Measurements from ENCODE around the gene NAGS.
"Not testable (repeated sequence)": the region's sequence is repeated elsewhere in the genome, so short reads cannot be mapped to it uniquely, and the experiment has no call there.

The NAGS gene

DNA sequence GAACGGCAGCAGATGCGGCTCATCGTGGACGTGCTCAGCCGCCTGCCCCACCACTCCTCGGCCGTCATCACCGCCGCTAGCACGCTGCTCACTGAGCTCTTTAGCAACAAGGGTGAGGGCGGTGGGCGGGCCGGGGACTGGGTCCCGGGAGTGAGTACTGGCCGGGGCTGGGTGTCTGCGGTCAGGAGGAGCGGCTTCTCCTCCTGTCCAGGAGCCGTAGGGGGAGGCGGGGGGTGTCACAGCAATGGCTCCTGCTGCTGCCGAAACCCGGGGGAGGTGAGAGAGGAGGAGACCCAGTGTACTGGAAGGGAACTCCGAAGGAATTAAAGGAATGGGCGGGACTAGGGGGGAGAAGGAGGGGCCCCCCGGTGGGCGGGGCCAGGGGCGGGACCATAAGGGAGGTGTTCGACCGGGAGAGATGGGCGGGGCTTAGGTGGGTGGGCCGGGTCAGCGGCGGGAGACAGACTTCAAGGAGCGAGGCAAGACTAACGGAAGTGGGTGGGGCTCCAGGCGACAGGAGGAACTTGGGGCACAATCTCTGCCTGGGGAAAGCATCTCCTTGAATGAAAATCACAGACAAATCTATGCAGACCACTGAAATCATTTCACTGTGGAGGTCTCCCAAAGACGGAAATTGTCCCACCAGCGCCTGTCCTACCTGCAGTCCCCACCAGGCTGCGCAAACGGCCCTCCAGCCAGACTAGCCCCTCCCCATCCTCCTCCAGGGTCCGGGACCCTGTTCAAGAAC is 2.4 kb downstream of the NAGS start:
- DNase-seq (ENCODE audit: insufficient read length, low spot score) (peak; percentile 92), FAIRE-seq (no peak)
- no peak for TF ChIP-seq POLR2A (IDR thresholded peaks at IDR 0.05; ENCODE audit: low read depth, low read length)

DNA sequence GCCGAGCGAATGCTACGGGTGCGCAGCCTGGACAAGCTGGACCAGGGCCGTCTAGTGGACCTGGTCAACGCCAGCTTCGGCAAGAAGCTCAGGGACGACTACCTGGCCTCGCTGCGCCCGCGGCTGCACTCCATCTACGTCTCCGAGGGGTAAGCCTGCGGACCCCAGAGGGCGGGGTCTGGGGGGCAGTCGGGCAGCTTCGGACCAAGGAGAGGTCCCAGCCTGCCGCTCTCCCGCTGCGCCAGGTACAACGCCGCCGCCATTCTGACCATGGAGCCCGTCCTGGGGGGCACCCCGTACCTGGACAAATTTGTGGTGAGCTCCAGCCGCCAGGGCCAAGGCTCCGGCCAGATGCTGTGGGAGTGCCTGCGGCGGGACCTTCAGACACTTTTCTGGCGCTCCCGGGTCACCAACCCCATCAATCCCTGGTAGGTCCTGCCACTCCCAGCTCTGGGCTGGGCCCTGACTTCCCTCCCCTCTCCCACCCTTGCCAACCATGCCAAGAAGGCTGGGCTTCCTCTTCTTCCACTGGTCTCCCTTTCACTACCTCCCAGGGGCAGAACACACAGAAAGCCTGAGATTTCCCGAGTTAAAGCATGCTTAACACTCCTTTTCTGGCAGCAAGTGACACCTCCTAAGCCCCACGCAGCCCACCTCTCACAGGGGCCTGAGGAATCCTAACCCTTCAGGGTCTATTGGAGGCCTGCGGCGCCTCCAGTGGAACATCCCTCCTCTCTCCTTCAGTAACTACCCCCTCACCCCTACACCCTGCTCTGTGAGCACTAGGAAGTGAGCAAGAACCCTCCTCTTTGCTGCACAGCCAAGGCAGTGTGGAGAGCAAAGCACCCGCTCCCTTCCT is 3.2 kb downstream of the NAGS start:
- TF ChIP-seq POLR2A (IDR thresholded peaks at IDR 0.05; ENCODE audit: low read depth, low read length), result peak; percentile 5; the same call in 1 of the 2 replicates
- FAIRE-seq (no peak), DNase-seq (ENCODE audit: insufficient read length, low spot score) (peak; percentile 44)

DNA sequence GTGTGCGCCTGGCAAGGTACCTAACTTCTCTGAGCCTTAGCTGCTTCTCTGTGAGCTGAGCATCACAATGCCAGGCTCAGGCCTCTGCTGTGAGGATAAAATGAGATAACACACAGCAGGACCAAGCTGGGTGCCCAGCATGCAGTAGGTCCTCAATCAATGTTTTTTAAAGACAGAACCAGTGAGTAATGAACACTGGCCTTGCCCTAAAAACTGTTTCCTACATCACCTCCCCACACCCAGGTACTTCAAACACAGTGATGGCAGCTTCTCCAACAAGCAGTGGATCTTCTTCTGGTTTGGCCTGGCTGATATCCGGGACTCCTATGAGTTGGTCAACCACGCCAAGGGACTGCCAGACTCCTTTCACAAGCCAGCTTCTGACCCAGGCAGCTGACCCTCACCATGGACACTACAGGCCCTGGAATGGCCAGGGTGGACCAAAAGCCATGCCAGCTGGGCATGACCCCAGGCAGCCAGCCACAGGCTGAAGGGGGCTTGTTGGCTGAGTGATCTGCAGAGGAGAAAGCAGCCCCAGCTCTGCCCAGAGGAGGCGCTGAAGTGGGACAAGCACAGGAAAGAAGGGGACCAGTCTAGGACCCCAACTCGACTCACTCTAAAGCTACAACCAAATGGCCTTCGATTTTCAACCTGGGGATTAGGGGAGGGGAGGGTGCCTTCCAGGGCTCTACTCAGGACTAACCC is 3.9 kb downstream of the NAGS start:
- FAIRE-seq (no peak), DNase-seq (ENCODE audit: insufficient read length, low spot score) (no peak)
- TF ChIP-seq POLR2A (IDR thresholded peaks at IDR 0.05; ENCODE audit: low read depth, low read length), result no peak

DNA sequence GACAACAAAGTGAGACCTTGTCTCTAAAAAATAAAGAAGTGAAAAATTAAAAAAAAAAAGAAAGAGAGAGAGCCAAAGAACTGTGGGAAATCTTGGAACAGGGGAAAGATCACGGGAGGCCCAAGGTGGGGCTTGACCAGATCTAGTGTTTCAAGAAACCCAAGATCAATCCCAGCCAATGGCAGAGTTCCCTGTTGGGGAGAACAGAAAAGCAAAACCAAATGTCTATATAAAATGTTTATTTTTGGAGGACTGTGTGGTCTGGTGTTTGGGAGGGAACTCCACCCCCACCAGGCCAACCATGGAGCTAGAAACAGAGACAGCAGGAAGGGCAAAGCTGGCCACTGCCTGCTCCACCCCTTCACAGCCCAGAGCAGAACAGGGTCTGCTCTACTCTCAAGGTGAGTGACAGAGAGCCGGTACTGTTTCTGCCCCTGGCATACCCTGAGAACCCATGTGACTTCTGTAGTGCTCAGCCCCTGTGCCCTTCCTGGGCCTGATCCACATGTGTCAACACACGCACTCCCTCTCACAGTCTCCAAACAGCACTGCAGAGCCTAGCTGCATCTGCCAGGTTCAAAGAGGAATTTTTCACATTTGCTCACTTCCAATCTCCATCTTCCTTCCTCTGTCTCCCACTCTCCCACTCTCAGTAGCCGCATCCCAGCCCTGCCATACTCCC is 6.7 kb downstream of the NAGS start:
- FAIRE-seq (no peak), DNase-seq (ENCODE audit: insufficient read length, low spot score) (no peak)
- TF ChIP-seq POLR2A (IDR thresholded peaks at IDR 0.05; ENCODE audit: low read depth, low read length), result no peak

DNA sequence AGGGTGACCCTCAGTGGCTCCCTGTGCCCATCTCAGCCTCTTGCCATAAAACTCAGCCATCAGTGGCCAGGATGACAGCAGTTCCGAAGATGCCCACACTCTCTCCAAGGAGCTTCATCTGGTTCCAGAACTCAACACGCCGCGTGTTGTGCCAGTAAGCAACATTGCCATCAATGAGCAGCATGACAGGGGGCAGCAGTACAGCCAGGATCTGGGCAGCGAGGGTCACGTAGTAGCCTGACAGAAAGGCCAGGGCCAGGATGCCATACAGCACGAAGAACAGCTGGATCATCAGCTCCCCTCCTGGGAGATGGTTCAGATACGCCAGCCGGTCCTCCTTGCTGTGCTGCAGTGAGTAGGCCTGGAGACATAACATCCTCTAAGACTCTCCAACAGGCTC is 7.5 kb downstream of the NAGS start:
- FAIRE-seq, result no peak
- no peak for DNase-seq (ENCODE audit: insufficient read length, low spot score)
- TF ChIP-seq POLR2A (IDR thresholded peaks at IDR 0.05; ENCODE audit: low read depth, low read length), result no peak

- TF ChIP-seq POLR2A (IDR thresholded peaks at IDR 0.05; ENCODE audit: low read depth, low read length), result no peak
- DNase-seq (ENCODE audit: insufficient read length, low spot score), result no peak
- no peak for FAIRE-seq
These were observed 8.0 kb downstream of the NAGS start for GRCh38 chr17:44012391-44012790.

DNA sequence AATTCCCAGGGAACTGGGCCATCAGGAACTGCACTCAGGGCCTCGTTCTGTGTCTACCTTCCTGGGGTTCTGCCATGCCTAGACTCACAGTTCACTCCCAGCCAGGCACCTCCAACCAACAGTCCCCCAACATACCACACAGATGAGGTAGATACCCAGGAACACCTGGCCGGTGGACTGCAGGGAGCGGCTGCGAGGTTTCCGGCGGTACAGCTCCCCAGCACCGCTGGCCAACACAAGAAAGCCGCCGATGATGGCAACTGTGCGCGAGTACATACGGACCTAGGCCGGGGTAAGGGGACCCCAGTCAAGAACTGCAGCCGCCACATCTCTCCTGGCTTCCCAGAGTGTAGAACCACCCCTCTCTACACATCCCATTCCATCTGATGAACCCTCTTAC is 8.5 kb downstream of the NAGS start:
- FAIRE-seq (no peak), DNase-seq (ENCODE audit: insufficient read length, low spot score) (no peak)
- TF ChIP-seq POLR2A (IDR thresholded peaks at IDR 0.05; ENCODE audit: low read depth, low read length), result no peak

GRCh38 chr17:44014133-44014436 is 9.7 kb downstream of the NAGS start:
- no peak for DNase-seq (ENCODE audit: insufficient read length, low spot score)
- TF ChIP-seq POLR2A (IDR thresholded peaks at IDR 0.05; ENCODE audit: low read depth, low read length), result no peak; the same call in 1 of the 2 replicates
- no peak for FAIRE-seq

DNA sequence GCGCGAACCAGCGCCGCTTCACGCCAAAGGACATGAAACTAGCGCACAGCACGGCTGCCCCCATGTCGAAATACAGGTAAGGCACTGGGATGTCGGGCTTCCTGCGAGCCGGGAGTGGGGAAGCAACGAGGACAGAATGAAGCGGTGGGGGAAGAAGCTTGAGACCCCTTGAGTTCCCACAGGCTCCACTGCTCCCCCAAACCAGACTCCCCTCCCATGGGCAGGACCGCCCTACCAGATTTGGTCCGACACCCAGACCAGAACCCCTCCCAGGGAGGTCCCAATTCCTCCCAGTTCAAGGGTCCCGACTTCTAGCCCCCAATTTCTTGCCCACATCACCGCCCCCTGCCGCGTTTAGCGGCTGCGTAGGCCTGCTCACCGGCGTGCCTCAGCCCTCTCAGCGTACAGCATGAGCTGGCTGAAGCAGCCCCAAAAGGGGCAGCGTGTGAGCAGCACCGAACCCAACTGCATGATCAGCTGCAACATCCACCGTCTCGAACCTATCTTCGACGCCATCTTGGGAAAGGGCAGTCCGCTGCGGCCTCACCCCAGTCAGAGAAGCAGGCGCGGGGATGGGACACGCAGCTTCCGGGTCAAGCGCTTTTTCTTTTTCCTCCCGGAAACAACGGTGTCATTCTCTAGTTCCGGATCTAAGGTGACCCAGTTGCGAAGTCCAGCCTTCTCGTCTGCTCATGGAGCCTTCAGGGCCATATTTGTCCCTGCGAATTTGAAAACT is 10.2 kb downstream of the NAGS start, which contains the start of gene TMEM101:
TMEM101 (minus strand) TSS at position 527 of the 736 bp plus-strand sequence; CDS start at position 516, 11 bp downstream.
- FAIRE-seq (no peak), DNase-seq (ENCODE audit: insufficient read length, low spot score) (peak; percentile 93)
- TF ChIP-seq POLR2A (IDR thresholded peaks at IDR 0.05; ENCODE audit: low read depth, low read length), result peak; percentile 79

GRCh38 chr17:44021227-44021626 is 16.8 kb downstream of the NAGS start:
- DNase-seq (ENCODE audit: insufficient read length, low spot score); FAIRE-seq: not testable (repeated sequence)

GRCh38 chr17:44022246-44022645 is 17.8 kb downstream of the NAGS start:
- FAIRE-seq, result no peak
- no peak for TF ChIP-seq POLR2A (IDR thresholded peaks at IDR 0.05; ENCODE audit: low read depth, low read length)
- DNase-seq (ENCODE audit: insufficient read length, low spot score), result no peak

DNA sequence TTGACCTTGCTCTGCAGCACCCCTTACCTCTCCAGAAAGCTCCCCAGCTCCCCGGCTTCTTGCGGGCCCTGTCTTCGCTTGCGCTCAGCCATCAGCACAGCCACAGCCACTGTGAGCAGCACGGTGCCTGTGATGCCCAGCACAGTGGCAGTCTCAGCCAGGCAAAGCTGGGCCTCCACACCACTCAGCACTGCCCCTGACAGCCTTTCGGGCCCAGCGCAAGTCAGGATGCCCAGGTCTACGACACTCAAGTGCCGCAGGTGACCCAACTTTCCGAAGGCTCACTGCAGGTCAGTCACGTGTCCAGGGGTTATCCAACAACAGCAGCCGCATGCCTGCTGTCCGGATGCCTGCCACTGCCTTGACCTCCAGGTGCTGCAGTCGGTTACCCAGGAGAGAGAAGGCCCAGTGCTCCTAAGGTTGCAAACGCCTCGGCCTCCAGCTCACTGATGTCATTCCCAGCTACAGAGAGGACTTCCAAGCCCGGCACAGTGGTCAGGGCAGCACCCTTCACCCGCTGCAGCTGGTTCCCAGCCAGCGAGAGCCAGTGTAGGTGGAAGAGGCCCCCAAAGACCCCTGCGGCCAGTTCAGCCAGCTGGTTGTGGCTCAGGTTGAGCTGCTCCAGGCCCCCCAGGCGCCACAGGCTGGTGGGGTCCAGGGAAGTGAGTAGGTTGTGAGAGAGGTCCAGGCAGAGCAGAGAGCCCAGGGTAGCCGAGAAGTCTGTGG is 19.3 kb downstream of the NAGS start:
- FAIRE-seq, result no peak
- no peak for TF ChIP-seq POLR2A (IDR thresholded peaks at IDR 0.05; ENCODE audit: low read depth, low read length)
- no peak for DNase-seq (ENCODE audit: insufficient read length, low spot score)

All from H54 (cell line).